ENCODE results near the gene CLDN24.

The CLDN24 gene

DNA sequence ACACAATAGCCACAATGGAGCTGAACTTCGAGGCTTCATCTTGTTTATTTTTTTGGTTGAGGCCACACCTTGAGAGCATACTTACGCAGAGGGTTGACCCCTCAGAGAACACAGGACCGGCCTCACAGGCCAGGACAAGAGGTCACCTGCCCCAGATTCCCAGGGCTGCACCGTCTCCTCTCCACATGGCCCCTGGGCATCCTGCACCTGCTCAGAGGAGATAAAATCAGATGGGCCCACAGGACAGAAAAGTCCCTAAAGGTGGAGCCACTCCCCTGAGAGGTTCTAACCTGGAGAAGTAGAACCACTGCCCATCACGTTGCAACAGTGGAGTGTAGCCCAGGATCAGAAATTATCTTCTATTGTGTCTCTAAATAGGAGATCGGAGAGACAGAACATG lies 1.1 kb upstream of the CLDN24 start:
- DNase-seq (ENCODE audit: low read depth in 2 of 2, low spot score in 1 of 2): no peak

- DNase-seq (ENCODE audit: low read depth in 2 of 2, low spot score in 1 of 2): no peak
These were observed 710 bp downstream of the CLDN24 start for GRCh38 chr4:183321516-183321915.

GRCh38 chr4:183321079-183321478 lies 1.1 kb downstream of the CLDN24 start:
- DNase-seq (ENCODE audit: low read depth in 2 of 2, low spot score in 1 of 2): no peak

- no peak for DNase-seq (ENCODE audit: low read depth in 2 of 2, low spot score in 1 of 2)
These were observed 1.8 kb downstream of the CLDN24 start, which contains the start of gene CLDN22 for GRCh38 chr4:183320211-183321059. Gene CLDN22, minus strand, starts transcription at chr4:183320276. Its CDS starts 58 bp downstream, at chr4:183320218.

GRCh38 chr4:183318656-183319055 lies 3.6 kb downstream of the CLDN24 start:
- no peak for DNase-seq (ENCODE audit: low read depth in 2 of 2, low spot score in 1 of 2)

GRCh38 chr4:183314806-183315205 lies 7.4 kb downstream of the CLDN24 start:
- DNase-seq (ENCODE audit: low read depth in 2 of 2, low spot score in 1 of 2): no peak

DNA sequence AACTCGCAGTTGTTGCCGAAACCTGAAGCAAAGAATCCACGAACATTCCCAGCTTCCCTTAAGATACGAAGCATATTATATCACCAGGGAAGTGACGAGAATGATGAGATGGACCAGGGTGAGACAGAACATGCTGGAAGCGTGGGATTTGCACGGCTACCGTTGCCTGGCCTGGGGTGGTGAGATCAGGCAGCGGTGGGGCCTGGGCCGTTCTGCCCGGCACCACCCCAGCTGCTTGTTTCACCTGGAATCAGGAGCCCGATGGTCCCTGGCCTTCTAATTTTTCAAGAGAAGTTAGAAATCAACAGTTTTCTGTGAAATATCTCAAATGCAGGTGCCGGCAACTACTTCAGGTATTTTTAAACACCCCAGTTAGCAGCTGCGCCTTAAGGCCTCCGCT lies 7.9 kb downstream of the CLDN24 start:
- DNase-seq (ENCODE audit: low read depth in 2 of 2, low spot score in 1 of 2): no peak

- DNase-seq (ENCODE audit: low read depth in 2 of 2, low spot score in 1 of 2): no peak
These were observed 9.4 kb downstream of the CLDN24 start for GRCh38 chr4:183312841-183313240.

- DNase-seq (ENCODE audit: low read depth in 2 of 2, low spot score in 1 of 2): no peak
These were observed 15.4 kb downstream of the CLDN24 start for GRCh38 chr4:183306811-183307210.

DNA sequence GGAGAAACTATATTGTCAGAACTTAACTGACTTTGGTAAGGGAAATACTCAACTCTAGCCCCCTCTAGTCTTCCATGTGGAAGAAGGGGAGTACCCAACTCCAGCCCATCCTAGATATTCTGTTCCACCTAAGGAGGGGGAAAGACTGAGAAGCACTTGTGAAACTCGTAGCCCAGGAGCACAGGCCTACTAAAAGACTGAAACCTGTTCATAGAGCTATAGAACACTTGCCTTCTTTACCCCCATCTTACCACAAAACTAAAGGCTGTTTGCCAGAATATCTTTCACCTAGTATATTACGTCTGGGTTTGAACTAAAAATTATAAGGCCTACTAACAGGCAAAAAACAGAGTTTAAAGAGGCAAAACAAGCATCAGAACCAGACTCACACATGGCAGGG lies 17.7 kb downstream of the CLDN24 start:
- no peak for DNase-seq (ENCODE audit: low read depth in 2 of 2, low spot score in 1 of 2)

GRCh38 chr4:183304067-183304466 lies 18.2 kb downstream of the CLDN24 start:
- no peak for DNase-seq (ENCODE audit: low read depth in 2 of 2, low spot score in 1 of 2)

- no peak for DNase-seq (ENCODE audit: low read depth in 2 of 2, low spot score in 1 of 2)
These were observed 18.9 kb downstream of the CLDN24 start for GRCh38 chr4:183303301-183303700.

GRCh38 chr4:183300655-183301054 lies 21.6 kb downstream of the CLDN24 start:
- DNase-seq (ENCODE audit: low read depth in 2 of 2, low spot score in 1 of 2): no peak

DNA sequence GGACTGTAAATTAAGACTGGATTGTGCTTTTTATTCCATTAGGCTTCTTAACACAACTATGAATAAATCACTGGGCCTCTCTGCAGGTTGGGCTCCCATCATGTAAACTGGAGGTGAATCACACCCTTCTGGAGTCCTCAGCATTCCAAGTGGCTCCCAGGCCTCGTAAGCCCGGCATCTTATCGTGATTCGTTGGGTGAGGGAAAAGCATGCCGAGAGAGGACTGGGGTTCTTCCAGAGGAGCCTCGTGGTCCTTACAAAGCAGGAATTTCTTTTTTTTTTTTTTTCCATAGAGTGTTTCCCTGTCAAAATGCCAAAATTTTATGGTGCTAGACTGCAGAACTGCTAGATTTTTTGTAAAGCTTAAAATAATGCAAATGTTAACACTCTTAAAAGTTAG lies 22.2 kb downstream of the CLDN24 start:
- DNase-seq (ENCODE audit: low read depth in 2 of 2, low spot score in 1 of 2): no peak

DNA sequence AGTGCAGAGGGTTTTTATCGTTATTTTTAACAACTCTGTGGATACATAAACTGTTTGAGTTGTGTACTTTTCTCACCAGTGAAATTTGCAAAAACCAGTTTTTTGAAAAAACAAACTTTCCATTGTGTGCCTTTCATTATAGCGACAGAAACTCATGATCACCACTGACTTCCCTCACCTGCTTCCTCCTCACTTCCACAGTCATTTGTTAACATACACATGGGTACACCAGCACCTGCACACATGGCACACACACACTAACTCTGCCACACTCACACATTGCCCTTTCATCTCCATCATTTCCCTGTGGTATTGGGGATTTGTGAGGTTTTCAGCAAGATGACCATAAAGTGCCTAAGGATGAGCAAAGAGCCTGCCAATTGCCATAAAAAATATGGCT lies 22.8 kb downstream of the CLDN24 start:
- no peak for DNase-seq (ENCODE audit: low read depth in 2 of 2, low spot score in 1 of 2)

- DNase-seq (ENCODE audit: low read depth in 2 of 2, low spot score in 1 of 2): no peak
These were observed 24.6 kb downstream of the CLDN24 start for GRCh38 chr4:183297675-183298074.

- no peak for DNase-seq (ENCODE audit: low read depth in 2 of 2, low spot score in 1 of 2)
These were observed 26.5 kb downstream of the CLDN24 start for GRCh38 chr4:183295711-183296110.

DNA sequence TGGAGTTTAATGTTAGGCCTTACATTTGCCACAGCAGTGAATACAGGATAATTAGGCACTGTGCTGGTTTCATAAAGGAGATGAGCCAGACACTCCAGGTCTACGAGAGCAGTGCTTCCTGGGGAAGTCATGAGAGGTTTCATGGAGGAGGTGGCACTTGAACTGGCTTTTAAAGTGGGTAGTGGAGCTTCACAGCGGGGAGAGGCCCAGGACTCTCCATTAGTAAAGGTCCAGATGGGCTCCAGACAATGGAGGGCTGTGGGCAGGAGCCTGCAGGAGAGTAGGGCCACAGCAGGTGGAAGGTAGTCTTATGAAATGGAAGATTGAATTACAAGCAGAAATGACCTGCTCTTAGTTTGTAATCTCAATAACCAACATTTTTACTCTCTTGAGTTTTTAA lies 31.2 kb downstream of the CLDN24 start:
- no peak for DNase-seq (ENCODE audit: low read depth in 2 of 2, low spot score in 1 of 2)

- DNase-seq (ENCODE audit: low read depth in 2 of 2, low spot score in 1 of 2): no peak
These were observed 32.5 kb downstream of the CLDN24 start for GRCh38 chr4:183289688-183290087.

DNA sequence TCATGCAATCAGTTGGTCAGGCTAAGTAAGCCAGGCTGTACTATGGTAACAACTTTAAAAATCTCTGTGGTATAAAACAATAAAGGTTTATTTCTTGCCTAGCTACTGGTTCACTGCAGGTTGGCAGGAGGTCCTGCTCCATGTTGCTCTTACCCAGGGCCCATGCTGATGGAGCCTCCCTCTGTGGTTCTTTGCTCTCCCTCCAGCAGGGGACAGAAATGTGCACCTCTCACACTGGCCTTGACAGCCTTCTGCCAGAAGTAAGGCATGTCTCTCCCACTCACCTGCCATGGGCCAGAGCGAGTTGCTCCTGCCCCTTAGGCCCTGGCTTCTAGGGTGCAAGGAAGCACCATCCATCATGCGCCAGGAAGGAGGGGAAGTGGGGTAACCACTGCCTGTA lies 33.3 kb downstream of the CLDN24 start:
- DNase-seq (ENCODE audit: low read depth in 2 of 2, low spot score in 1 of 2): no peak

- DNase-seq (ENCODE audit: low read depth in 2 of 2, low spot score in 1 of 2): no peak
These were observed 34.5 kb downstream of the CLDN24 start for GRCh38 chr4:183287677-183288076.

DNA sequence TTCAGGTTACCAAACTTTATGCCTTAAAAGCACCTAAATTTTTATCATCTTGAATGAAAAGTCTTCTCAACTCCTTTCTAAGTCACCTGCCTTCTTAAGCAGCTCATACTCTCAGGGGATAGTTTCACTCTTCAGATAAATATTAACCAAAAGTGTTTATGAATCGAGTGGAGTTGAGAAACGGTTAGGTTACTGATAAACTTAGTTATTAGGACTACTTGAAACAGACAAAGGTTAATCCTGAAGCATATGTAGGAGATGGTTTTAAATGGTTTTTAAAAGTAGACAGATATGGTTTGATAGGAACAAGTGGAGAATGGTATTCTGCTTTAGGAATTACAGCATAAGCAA lies 34.9 kb downstream of the CLDN24 start:
- DNase-seq (ENCODE audit: low read depth in 2 of 2, low spot score in 1 of 2): no peak

DNA sequence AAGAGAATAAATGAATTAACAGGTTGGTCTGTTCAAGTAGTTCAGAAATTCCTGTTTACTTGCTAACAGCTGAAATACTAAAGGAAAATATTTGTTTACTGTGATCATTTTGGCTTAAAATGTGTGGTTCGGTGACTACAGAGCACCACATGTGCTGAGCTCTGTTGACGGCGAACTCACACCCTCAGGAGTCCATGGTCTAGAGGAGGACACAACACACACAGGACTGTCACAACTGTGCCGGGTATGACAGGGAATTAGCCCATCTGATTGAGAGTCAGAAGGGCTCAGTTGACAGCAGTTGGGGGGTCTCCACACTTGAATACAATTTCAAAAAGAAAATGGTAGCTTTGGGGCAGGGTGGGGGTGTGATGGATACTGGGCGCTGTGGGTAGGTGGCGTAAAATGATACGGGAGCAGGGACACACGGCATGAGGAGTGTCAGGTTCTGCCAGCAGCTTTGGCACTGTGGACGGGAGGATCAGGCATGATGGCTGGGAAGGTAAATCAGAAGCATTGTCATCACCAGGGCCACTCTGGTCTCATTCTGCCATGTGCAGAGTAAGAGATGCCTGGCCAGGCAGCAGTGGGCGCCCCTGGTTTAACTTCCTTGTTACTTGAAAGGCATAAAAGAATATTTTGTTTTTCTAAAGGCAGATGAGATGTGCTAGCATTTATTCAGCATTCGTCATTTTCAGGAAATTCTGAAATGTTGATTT lies 35.5 kb downstream of the CLDN24 start:
- no peak for DNase-seq (ENCODE audit: low read depth in 2 of 2, low spot score in 1 of 2)

Measured in stimulated activated CD8-positive, alpha-beta memory T cell treated with anti-CD3 and anti-CD28 coated beads, Interleukin-4, amount 100 ng/mL, for 4 hours (primary cell).